SK-MEL-5 (cell line): Measurements from ENCODE around the gene PRR15. TPM values are rescaled to one million over a fixed set of nuclear protein-coding genes. Genes with fewer than 3 reads are reported as not detected.

Experiments
- DNase-seq: peaks from one replicate; pipeline ENCODE4 v3.0.0-alpha.2; 2016; ENCODE audit warnings: low read depth, low spot score
- in situ Hi-C: cut with HindIII; loops from 2 replicates; pipeline ENCODE4 v1.10.0; 2016; ENCODE audit warnings: low sequenced_read_pairs, high pct_unique_total_duplicates, low pct_unique_long_range_greater_than_20kb
- total RNA-seq: library from RNA; depleted of rRNA; stranded (reverse); fragments of >200 nt; shearing (Covaris generic); gene quantifications from 2 replicates; pipeline ENCODE4 v1.2.3, GENCODE V29; 2014; rRNA removed

PRR15 gene
- total RNA-seq, 1 experiment from 2014 or later, result not detected

GRCh38 chr7:29604052-29604451 lies 40.4 kb downstream of the PRR15 start:
- no peak for DNase-seq
- in situ Hi-C loops, result no loop called here

GRCh38 chr7:29604702-29605101 lies 41.1 kb downstream of the PRR15 start:
- DNase-seq, result no peak

DNA sequence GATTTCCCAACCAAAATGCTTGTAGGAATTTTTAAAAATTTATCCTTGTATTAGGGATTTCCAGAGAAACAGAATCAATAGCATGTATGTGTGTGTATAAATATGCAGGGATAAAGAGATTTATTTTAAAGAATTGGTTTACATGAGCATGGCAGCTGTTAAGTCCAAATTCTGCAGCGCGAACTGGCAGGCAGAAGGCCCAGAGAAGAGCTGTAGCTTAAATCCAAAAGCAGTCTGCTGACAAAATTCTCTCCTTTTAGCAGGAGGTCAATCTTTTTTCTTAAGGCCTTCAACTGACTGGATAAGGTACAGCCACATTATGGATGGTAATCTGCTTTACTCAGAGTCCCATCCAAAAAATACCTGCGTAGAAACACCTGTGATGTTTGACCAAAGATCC lies 42.0 kb downstream of the PRR15 start:
- no peak for DNase-seq
- in situ Hi-C loops, result no loop called here

More at GRCh38 chr7:29604702-29605101, 41.1 kb downstream of the PRR15 start:
- in situ Hi-C loops, result no loop called here

GRCh38 chr7:29606287-29606721 lies 42.7 kb downstream of the PRR15 start:
- in situ Hi-C loops, result no loop called here
- DNase-seq, result no peak

- no peak for DNase-seq
- in situ Hi-C loops, result no loop called here
Observed at GRCh38 chr7:29606830-29607229, 43.2 kb downstream of the PRR15 start.

DNA sequence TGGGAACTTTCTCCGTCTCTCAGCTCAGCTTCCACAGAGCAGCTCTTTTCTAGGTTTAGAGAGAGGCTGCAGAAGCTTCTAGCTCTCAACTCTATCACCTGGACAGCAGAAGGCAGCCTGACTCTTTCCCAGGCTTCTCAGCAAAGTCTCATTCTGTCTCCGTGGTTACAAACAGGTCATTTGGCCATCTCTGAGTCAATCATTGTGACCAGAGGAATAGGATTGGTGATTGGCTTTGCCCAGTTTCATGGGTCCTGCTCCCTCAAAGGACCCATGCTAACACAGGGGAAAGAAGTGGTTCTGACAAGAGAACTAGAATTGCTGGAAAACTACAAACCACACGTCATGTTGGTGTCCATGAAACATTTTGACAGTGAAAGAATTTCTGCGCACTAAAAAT lies 43.6 kb downstream of the PRR15 start:
- DNase-seq, result no peak
- in situ Hi-C loops, result no loop called here

- in situ Hi-C loops, result no loop called here
- no peak for DNase-seq
Observed at GRCh38 chr7:29607889-29608288, 44.3 kb downstream of the PRR15 start.

DNA sequence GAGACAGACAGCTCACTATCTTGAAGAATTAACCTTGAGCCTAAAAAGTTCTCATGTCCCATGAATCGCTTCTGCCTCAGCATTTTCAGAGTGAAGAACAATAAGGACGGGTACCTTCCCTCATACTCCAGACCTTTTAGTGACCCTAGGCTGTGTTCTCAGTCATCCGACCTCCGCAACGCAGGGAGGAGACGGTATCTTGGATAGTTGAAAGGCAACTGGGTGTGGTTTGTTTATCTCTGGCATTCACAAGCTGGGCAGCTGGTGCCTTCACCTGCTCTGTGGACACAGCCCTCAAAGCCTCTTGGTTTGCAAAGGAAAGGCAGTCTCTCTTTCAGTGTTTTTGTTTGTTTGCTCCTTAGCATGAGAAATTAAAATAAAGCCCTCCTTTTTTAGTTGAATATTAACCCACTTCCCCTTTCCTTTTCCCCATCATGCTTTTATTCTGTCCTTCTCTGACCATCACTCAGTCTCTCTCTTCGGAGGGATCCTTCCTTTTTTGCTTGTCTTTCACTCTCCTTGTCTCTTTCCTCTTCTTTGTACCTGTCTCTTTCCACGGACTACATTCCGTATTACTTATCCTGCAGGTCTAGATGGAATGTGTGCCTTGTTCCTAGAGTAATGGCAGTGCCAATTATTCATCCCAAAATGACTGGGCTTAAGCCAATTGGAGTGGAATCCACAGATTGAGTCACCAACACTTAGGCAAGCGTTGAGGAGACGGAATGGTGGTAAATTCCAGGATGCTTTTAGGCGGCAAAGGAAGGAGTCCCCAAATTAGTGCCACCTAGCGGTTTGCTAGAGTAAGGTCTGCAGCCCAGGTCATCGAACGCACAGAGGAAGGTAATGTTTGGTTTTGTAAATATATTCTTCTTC lies 45.8 kb downstream of the PRR15 start:
- in situ Hi-C loops, result no loop called here
- DNase-seq, result peak; percentile 68

- no peak for DNase-seq
- in situ Hi-C loops, result no loop called here
Observed at GRCh38 chr7:29610086-29610485, 46.5 kb downstream of the PRR15 start.

- DNase-seq, result no peak
- in situ Hi-C loops, result no loop called here
Observed at GRCh38 chr7:29611941-29612544, 48.4 kb downstream of the PRR15 start.

- in situ Hi-C loops, result no loop called here
- DNase-seq, result no peak
Observed at GRCh38 chr7:29612596-29612995, 49.0 kb downstream of the PRR15 start.

GRCh38 chr7:29613100-29613499 lies 49.5 kb downstream of the PRR15 start:
- DNase-seq, result no peak
- in situ Hi-C loops, result no loop called here

- DNase-seq, result no peak
- in situ Hi-C loops, result no loop called here
Observed at GRCh38 chr7:29614229-29614628, 50.6 kb downstream of the PRR15 start.

Other genes with a start within 250 kb of the PRR15 start
- 3.6 and 4.1 TPM in 2 replicates for gene WIPF3, start 242.7 kb downstream of the PRR15 start, total RNA-seq